OCI-LY3 (cell line): ENCODE measurements around the gene CA10.

Experiments used
- H2AFZ ChIP-seq: fragments of 200-600, 300-600 bp; shearing (Covaris generic); 2 replicates; pipeline ENCODE4 v1.6.0; 2014; ENCODE audit warnings: antibody characterized with exemption, low read depth, low read length
- H3K27ac ChIP-seq: fragments of 200-600, 300-600 bp; sonication (generic); 2 replicates; pipeline ENCODE4 v1.5.1; 2014; ENCODE audit warnings: mild to moderate bottlenecking, low read length, moderate library complexity, mixed read lengths
- H3K27me3 ChIP-seq: fragments of 200-600, 300-600 bp; sonication (generic); 2 replicates; pipeline ENCODE4 v1.6.1; 2014; ENCODE audit warnings: low read depth, low read length, mixed read lengths
- H3K36me3 ChIP-seq: fragments of 200-600, 300-600 bp; sonication (generic); replicated peaks from 2 replicates; pipeline ENCODE3; 2014; ENCODE audit warnings: low read depth, low read length, mixed read lengths
- H3K4me1 ChIP-seq: fragments of 300-600, 200-600 bp; sonication (generic); 2 replicates; pipeline ENCODE4 v1.6.1; 2014; ENCODE audit warnings: low read length, mixed read lengths
- H3K4me2 ChIP-seq: fragments of 200-600, 300-600 bp; sonication (generic); 2 replicates; pipeline ENCODE4 v1.6.1; 2014; ENCODE audit warnings: low read length, mixed read lengths
- H3K4me3 ChIP-seq: fragments of 300-600, 200-600 bp; sonication (generic); 2 replicates; pipeline ENCODE4 v1.5.1; 2014; ENCODE audit warnings: antibody characterized with exemption, mild to moderate bottlenecking, low read length, moderate library complexity
- H3K79me2 ChIP-seq: fragments of 300-600, 200-600 bp; shearing (Covaris generic); 2 replicates; pipeline ENCODE4 v1.6.1; 2014; ENCODE audit warnings: mild to moderate bottlenecking, low read length, mixed read lengths
- H3K9ac ChIP-seq: fragments of 300-600, 200-600 bp; shearing (Covaris generic); 2 replicates; pipeline ENCODE4 v1.6.0; 2014; ENCODE audit warnings: mild to moderate bottlenecking, low read length, moderate library complexity
- H3K9me3 ChIP-seq: fragments of 200-600, 300-600 bp; shearing (Covaris generic); 2 replicates; pipeline ENCODE4 v1.6.1; 2014; ENCODE audit warnings: low read length, mixed read lengths; ENCODE audit not compliant: insufficient read depth
- H4K20me1 ChIP-seq: fragments of 200-600, 300-600 bp; sonication (generic); 2 replicates; pipeline ENCODE4 v1.6.1; 2016; ENCODE audit warnings: low read length, mixed read lengths; ENCODE audit not compliant: insufficient read depth
- CTCF ChIP-seq: fragments of 200-600, 300-600 bp; sonication (generic); IDR thresholded peaks from 2 replicates; pipeline ENCODE4 v1.5.1; 2014; ENCODE audit warnings: antibody characterized with exemption, low read length, low read depth
- EZH2phosphoT487 ChIP-seq: fragments of 200-600 bp; shearing (Covaris generic); IDR thresholded peaks from 2 replicates; pipeline ENCODE4 v1.6.1; 2018; ENCODE audit warnings: antibody characterized with exemption, mixed run types, low read depth

The CA10 gene

GRCh38 chr17:52026075-52026474, 132.4 kb downstream of the CA10 start:
- Histone ChIP-seq H3K27ac (no peak overlapping the region), H3K27me3 (no peaks in the 10 kb centered on the region), H3K4me3 (no peak overlapping the region), H2AFZ (no peak overlapping the region), H3K9ac (no peak overlapping the region), H4K20me1 (no peaks in the 10 kb centered on the region), H3K4me2 (no peak overlapping the region), H3K9me3 (no peaks in the 10 kb centered on the region), H3K36me3 (no peaks in the 10 kb centered on the region), H3K79me2 (no peaks in the 10 kb centered on the region), H3K4me1 (no peaks in the 10 kb centered on the region)
- TF ChIP-seq EZH2phosphoT487, result no peak

- H3K9ac ChIP-seq, result no peak overlapping the region
Observed at GRCh38 chr17:52025236-52025635, 133.3 kb downstream of the CA10 start.

DNA sequence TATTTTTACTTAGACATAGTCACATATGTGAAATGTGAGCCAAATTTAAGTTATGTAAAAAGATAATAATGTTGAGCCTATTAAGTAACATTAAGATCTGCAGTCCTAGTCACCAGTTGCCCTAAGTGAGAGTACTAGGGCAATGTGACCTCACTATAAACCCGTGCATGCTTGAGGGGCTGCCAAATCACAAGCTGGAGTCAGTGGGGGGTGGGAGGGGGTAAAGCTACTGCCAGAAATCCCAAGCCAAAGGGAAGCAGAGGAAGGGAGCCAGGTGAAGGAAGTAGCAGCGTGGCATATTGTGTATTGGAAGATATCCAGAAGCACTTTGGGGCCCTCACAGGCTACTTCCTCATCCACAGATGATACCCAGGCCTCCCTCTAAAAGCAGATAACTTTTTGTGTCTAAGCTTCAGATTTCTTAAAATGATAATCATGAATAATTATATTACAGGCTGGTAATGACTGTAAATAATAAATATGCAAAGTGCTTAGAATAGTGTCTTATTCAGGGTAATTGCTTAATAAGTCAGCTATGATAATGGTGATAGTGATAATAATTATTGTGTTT, 134.1 kb downstream of the CA10 start:
- Histone ChIP-seq H3K79me2 (no peaks in the 10 kb centered on the region), H3K36me3 (no peaks in the 10 kb centered on the region), H4K20me1 (no peaks in the 10 kb centered on the region), H3K4me3 (no peak overlapping the region), H3K27ac (no peak overlapping the region), H3K9me3 (no peaks in the 10 kb centered on the region), H3K4me1 (no peaks in the 10 kb centered on the region), H2AFZ (no peak overlapping the region), H3K4me2 (no peak overlapping the region), H3K27me3 (no peaks in the 10 kb centered on the region), H3K9ac (no peak overlapping the region)
- TF ChIP-seq EZH2phosphoT487, result no peak
- TF ChIP-seq CTCF, result no peak

More at GRCh38 chr17:52025236-52025635, 133.3 kb downstream of the CA10 start:
- H3K4me3 ChIP-seq, result no peak overlapping the region
- no peak for TF ChIP-seq CTCF
- no peak for TF ChIP-seq EZH2phosphoT487
- no peaks in the 10 kb centered on the region for H4K20me1 ChIP-seq
- H3K27ac ChIP-seq, result no peak overlapping the region
- H3K9me3 ChIP-seq, result no peaks in the 10 kb centered on the region
- H3K4me1 ChIP-seq, result no peaks in the 10 kb centered on the region
- no peaks in the 10 kb centered on the region for H3K36me3 ChIP-seq
- no peak overlapping the region for H2AFZ ChIP-seq
- H3K27me3 ChIP-seq, result no peaks in the 10 kb centered on the region
- no peaks in the 10 kb centered on the region for H3K79me2 ChIP-seq
- no peak overlapping the region for H3K4me2 ChIP-seq

DNA sequence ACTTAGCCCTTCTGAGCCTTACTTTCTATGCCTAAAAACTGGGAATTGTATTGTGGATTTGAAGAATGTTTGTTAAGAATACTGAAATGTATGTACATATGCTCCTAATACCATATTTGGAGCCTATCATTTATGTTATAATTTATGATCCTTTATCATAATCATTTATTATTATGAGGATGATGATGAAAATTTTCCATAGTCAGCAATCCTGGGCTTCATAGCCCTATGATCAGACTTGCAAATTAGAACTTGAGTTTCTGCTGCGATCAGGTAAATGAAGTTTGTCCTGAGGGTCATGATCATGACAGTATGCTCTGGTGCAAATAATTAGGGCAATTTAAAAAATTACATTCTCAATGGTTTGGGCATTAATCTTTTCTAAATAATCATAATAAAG, 147.4 kb downstream of the CA10 start:
- Histone ChIP-seq H3K4me1 (no peaks in the 10 kb centered on the region), H2AFZ (no peak overlapping the region), H3K9ac (no peak overlapping the region), H3K79me2 (no peaks in the 10 kb centered on the region), H3K36me3 (no peaks in the 10 kb centered on the region), H3K4me3 (no peak overlapping the region), H4K20me1 (no peaks in the 10 kb centered on the region), H3K27ac (no peak overlapping the region), H3K27me3 (no peaks in the 10 kb centered on the region), H3K9me3 (no peaks in the 10 kb centered on the region), H3K4me2 (no peak overlapping the region)
- TF ChIP-seq CTCF (no peak), EZH2phosphoT487 (no peak)

GRCh38 chr17:51999654-52000053, 158.9 kb downstream of the CA10 start:
- Histone ChIP-seq H3K9me3 (no peaks in the 10 kb centered on the region), H3K9ac (no peak overlapping the region), H3K4me1 (no peaks in the 10 kb centered on the region), H4K20me1 (no peaks in the 10 kb centered on the region), H3K27me3 (no peaks in the 10 kb centered on the region), H2AFZ (no peak overlapping the region), H3K36me3 (no peaks in the 10 kb centered on the region), H3K79me2 (no peaks in the 10 kb centered on the region), H3K27ac (no peak overlapping the region), H3K4me2 (no peak overlapping the region), H3K4me3 (no peak overlapping the region)
- TF ChIP-seq CTCF (no peak), EZH2phosphoT487 (no peak)
